HG03558 (cell line): Measurements from ENCODE around the gene CBX6.

Experiments
- ATAC-seq: cut with Tn5 transposase; IDR thresholded peaks from one replicate; pipeline ENCODE4 v1.9.1; 2021; ENCODE audit warnings: moderate number of reproducible peaks; ENCODE audit not compliant: unreplicated experiment; ENCODE audit errors: extremely low read depth

The CBX6 gene

GRCh38 chr22:38874529-38875222 is 2.7 kb upstream of the CBX6 start:
- ATAC-seq = no peak

- ATAC-seq = no peak
Observed at GRCh38 chr22:38873469-38874411, 1.7 kb upstream of the CBX6 start.

- no peak for ATAC-seq
Observed at GRCh38 chr22:38872831-38873248, 824 bp upstream of the CBX6 start.

DNA sequence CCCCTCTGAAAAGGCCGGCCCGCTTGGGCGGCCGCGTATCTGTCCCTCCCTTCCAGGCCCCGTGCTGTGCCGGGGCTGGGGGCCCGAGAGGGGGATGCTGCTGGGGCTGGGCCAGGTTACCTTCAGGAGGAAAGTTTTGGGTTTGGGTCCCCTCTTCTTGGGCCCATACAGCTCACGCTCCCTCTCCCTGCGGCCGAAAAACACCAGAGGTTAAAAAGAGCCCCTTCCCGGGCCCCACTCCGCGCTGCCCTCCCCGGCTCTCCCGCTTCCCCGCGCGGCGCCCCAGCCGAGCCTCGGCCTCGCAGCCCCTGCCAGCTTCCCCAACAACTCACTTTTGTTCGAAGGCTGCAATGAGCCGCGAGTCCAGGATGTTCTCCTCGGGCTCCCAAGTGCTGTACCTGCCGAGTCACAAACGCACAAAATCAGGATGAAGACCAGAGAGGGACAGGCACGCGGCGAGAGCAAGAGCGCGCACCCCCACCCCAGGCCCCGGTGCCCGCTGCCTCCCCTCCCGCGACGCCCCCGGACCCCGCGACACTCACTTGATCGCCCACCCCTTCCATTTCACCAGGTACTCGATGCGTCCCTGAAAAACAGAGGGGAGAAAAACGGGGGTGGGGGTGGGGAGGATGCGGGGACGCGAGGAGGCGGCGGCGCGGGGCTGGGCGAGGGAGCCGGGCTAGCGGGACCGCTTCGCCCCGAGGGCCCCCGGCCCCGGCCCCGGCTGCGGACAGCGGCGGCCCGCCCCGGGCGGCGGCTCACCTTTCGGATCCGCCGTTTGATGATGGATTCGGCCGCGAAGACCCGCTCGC is 450 bp downstream of the CBX6 start:
- ATAC-seq = no peak

- ATAC-seq = no peak
Observed at GRCh38 chr22:38870791-38871359, 1.1 kb downstream of the CBX6 start.

- ATAC-seq = no peak
Observed at GRCh38 chr22:38870312-38870741, 1.7 kb downstream of the CBX6 start.

DNA sequence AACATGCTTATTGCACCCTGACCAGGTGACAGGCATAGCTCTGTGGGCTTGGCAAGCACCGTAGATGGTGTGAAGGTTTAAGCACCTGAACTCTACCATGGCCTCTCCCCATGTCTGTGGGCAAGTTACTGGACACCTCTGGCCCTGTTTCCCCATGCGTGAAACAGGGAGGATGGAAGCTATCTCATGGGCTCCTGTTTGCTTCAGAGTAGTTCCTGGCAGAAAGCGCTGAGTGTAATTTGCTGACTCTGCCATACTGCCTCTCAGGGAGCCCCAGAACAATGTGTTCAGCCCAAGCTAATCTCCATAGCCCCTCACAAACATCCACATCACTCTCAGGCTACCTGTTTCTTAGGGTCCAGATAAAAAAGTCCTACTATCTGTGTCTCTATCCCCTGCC is 2.4 kb downstream of the CBX6 start:
- ATAC-seq = no peak

- ATAC-seq = no peak
Observed at GRCh38 chr22:38868886-38869381, 3.1 kb downstream of the CBX6 start.

- no peak for ATAC-seq
Observed at GRCh38 chr22:38868286-38868721, 3.7 kb downstream of the CBX6 start.

DNA sequence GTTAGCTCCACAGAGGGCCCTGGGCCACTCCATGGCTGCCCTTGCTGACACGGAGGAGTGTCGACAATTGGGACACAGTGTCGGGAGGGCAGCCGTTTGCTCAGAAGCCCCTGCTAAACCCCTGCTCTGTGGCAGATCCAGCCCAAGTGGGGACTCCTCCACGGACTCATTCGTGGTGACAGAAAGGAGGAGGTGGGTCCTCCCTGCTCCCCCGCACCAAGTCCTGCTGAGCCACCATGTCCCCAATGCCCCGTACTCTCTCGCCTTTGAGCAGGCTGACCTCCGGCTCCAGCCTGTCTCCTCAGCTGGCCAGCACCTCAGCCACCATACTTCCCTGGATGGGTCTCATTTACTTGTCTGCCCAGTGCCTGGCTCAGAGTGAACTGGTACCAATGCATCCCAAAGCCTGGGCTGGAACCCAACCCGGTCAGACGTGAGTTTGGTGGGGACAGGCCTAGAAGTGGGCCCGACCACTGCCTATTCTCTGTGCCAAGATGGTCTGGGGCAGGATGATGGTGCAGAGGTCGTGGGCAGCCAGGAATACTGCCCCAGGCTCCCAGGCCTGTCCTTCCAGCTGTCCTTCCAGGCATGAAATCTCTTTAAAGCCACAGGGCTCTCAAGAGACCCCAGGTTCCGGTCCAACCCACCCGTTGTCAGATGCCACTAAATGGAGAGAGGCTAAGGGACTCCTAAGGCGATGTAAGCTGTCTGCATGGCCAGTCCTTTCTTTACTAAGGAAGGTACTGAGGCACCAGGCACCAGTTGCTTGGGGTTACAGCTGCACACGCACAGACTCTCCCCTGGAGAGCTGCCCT is 4.3 kb downstream of the CBX6 start:
- ATAC-seq = no peak

GRCh38 chr22:38867124-38867455 is 4.9 kb downstream of the CBX6 start:
- ATAC-seq = no peak

GRCh38 chr22:38866399-38867123 is 5.5 kb downstream of the CBX6 start:
- ATAC-seq = no peak

GRCh38 chr22:38866024-38866398 is 6.0 kb downstream of the CBX6 start:
- ATAC-seq = no peak

DNA sequence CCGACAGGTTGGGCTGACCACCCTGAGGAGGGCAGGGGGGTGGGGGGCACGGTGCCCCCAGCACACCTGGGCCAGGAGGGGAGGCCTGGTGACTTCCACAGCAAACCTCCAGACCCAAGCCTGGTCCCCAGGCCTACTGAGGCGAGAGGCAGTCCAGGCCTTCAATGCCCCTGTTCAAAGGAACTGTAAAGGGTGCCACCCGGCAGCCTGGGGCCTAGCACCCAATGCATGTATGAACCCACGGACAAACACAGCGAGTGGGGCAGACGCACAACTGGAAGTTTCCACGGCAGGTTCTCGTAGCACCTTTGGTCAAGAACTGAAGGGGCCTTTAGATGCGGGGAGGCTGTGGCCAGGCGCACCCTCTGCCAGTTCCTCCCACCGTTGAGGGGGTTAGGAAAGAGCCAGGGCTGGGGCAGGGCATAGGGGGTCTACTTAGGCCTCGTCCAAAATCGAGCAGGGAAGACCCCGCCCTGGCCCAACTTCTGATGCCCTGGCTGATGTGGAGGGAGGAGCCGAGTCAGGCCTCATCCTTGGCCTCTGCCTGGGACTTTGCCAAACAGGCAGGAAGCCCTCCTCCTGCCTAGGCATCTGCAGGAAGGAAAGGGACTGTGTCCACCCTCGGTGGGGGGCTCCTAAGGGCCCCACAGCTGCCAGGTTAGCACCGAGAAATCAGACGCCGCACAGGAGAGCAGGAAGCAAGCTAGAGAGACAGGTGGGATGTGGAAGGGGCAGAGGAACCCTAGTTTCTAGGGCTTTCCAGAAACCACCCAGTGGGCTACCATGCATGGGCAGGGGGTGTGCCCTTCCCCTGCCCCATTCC is 6.6 kb downstream of the CBX6 start:
- no peak for ATAC-seq

DNA sequence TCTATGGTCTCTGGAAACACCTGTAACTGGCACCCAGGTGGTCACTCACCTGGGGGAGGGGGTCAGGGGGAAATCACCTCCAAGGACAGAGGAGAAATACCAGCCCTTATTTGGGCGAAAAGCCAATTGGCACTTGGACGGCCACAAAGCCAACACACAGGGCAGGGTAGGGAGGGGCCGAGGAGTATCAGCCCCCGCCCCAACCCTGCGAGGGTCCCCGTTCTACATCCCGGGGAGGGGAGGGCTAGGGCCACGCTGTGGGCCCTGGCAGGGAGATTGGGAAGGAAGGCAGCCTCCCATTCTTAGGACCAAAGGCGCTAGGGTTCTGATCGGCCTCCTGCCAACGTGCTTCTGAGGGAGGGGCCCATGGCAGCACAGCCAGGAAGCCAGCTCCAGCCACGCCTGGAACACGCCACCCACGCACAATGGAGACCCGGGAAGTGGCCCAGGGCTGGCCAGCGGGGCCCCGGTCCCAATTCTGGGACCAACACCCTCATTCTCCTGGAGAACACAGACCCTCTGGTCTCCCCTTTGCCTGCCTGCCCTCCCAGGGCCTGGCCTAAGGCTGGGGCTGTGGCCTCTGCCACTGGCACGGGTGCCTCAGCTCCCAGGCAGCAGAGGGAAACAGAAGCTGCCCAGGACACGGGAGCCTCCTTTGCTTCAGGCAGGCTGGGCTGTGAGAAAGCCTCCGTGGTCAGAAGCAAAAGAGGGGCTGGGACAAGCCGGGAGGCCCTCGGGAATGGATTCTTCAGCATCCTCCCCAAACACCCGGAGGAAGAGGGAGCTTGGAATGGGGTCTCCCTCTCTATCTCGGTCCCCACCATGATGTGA is 7.4 kb downstream of the CBX6 start:
- no peak for ATAC-seq

DNA sequence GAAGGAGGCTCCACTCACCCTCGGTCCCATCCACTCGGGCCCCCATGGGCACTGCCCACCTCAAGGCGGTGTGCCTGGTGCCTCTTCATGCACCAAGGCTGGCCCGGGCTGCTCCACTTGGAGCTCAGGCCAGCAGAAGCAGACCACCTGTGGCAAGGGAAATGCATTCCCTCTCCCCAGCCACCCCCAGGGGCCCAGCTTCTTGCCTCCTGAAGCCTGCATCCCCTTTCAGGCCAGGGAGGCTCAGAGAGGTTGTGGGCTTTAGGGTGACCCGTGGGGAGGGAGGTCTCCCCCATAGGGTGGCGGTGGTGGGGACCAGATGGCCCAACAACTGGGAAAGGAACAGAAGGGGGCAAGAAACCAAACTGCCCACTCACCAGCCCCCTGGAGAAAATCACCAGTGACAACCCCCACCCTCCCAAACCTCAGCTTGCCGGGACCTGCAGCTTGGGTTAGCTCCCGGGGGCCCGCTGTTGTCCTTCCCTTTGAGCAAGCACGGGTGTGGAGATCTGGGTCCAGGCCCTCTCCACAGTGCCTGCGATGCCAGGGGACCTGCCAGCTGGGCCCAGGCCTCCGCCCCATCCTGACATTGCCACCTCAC is 8.4 kb downstream of the CBX6 start:
- ATAC-seq = no peak
